ENCODE results near the gene COX4I1.

Gene COX4I1

GRCh38 chr16:85767531-85767930, 32.0 kb upstream of the COX4I1 start:
- DNase-seq (ENCODE audit: low read depth) = no peak

DNA sequence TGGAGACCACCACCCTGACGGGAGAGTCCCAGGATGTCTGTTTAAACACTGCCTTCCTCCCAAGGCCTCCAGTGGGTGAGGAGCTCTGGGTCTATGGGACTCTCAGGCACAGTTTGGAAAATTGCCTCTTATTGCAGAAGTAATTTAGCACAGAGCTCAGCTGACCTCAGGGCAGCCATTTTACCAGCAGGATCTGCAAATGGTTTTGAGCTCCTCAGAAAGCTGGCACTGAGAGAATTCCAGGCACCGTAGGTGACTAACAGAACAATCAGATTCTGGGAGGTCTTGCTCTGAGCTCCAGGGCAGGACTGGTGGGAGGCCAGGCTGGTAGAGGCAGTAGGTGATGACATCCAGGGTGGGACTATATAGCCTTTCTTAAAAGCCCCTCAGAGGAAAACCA, 31.3 kb upstream of the COX4I1 start:
- no peak for DNase-seq (ENCODE audit: low read depth)

- no peak for DNase-seq (ENCODE audit: low read depth)
Measured at GRCh38 chr16:85770741-85771140, 28.8 kb upstream of the COX4I1 start.

- DNase-seq (ENCODE audit: low read depth) = no peak
Measured at GRCh38 chr16:85773044-85773443, 26.5 kb upstream of the COX4I1 start.

- DNase-seq (ENCODE audit: low read depth) = no peak
Measured at GRCh38 chr16:85774136-85774535, 25.4 kb upstream of the COX4I1 start.

DNA sequence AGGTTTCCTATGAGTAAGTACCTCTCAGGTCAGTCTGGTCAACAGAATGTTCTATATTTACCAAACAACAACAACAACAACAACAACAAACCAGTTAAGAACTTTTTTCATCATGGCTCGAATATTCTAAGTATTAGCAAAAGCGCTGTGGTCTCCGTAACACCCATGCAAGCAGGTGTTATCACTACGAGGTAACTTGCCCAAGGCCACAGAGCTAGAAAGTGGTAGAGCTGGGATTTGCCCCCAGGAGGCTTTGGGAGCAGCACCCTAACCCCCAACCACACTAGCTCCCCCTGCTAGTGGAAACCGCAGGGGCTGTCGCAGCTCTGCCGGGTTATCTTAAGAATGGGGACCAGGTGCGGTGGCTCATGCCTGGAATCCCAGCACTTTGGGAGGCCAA, 24.7 kb upstream of the COX4I1 start:
- DNase-seq (ENCODE audit: low read depth) = no peak

GRCh38 chr16:85777583-85778310, 21.7 kb upstream of the COX4I1 start:
- DNase-seq (ENCODE audit: low read depth) = no peak

- DNase-seq (ENCODE audit: low read depth) = no peak
Measured at GRCh38 chr16:85778873-85779272, 20.6 kb upstream of the COX4I1 start.

GRCh38 chr16:85780281-85780680, 19.2 kb upstream of the COX4I1 start:
- no peak for DNase-seq (ENCODE audit: low read depth)

DNA sequence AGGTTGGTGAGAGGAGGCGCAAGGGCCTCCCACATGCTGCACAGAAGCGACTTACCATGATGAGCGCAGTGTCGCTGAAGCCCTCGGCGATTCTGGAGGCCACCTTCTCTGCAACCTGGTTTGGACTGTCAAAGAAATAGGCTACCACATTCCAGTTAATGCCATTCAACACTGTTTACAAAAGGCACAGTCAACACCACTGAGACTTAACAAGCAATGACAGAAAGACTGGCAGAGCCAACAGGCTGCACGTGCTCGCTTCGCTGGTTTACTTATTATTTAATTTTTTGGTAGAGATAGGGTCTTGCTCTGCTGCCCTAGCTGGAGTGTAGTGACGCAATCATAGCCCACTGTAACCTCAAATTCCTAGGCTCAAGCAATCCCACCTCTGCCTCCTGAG, 18.3 kb upstream of the COX4I1 start:
- no peak for DNase-seq (ENCODE audit: low read depth)

DNA sequence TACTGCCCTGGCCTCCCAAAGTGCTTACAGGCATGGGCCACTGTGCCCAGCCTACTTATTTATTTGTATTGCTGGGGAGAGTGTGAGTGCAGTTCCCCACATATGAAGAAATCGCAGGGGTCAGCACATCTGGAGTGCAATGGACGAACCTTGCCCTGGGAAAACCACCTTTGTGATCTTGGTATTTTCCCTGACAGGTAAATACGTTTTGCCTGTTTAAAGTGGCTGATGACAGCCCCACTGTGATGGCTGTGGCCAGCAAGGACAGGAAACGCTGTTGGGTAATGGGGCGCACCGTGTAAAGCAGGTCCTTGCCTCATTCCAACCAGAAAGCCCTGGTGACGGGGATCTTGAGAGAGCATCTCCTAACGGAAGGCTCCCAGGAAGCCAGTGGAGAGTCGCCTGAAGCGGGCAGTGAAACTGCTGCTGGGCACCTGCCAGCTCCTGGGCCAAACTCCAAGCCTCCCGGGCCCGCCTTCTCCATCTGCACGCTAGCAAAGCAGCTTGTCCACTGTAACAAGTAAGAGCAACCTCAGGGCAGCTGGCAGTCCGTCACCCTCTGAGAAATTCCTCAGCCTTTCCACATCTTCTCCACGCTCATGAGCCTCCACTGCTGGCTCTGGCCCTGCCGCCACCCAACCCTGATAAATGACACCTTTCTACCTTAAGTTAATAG, 17.7 kb upstream of the COX4I1 start:
- no peak for DNase-seq (ENCODE audit: low read depth)

DNA sequence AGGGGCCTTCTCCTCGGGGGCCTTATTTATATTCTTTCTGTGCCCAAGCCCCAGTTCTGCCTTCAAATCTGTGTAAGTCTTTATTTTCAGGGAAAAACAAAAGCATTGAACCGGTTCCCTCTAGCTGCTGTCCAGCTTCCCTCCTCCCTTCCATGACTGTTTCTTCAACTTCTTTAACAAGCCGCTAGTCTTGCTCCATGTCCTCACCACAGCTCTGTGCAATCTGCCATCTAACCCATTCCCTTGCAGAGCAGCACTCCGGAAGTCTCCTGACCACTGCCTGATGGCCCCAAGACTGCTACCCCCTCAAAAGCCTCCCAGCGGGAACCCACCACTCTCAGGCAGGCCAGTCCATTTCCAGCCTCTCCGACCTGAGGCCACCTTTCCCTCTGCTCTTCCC, 17.0 kb upstream of the COX4I1 start:
- no peak for DNase-seq (ENCODE audit: low read depth)

- DNase-seq (ENCODE audit: low read depth) = no peak
Measured at GRCh38 chr16:85783441-85783840, 16.1 kb upstream of the COX4I1 start.

DNA sequence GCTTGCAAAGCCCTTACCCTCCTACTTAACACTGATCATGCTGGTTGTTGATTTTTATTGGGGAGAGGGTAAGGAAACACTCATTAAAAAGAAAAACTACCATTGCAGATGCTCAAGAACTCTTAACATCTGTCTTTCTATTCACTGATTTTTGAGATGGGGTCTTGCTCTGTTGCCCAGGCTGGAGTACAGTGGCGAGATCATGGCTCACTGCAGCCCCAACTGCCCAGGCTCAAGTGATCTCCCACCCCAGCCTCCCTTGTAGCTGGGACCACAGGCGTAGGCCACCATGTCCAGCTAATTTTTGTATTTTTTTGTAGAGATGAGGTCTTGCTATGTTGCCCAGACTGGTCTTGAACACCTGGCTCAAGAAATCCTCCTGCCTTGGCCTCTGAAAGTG, 14.7 kb upstream of the COX4I1 start:
- no peak for DNase-seq (ENCODE audit: low read depth)

GRCh38 chr16:85785927-85786326, 13.6 kb upstream of the COX4I1 start:
- no peak for DNase-seq (ENCODE audit: low read depth)

DNA sequence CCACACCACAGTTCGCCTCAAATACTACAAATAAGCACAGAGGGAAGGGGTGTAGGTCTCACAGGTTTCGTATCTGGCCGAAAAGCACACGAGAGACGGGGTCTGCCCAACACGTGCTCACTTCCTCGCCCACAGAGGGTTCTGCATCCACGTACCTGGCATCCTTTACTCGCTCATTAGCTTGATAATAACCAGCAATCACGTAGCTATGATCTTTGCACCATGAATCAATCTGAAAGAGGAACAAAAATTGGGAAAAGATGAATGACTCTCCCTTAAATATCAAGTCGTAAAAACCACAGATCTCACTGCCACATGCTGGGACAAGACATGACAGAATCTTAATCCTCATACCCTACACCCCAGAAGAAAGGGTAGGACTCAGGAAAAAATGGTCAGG, 10.7 kb upstream of the COX4I1 start:
- DNase-seq (ENCODE audit: low read depth) = no peak

DNA sequence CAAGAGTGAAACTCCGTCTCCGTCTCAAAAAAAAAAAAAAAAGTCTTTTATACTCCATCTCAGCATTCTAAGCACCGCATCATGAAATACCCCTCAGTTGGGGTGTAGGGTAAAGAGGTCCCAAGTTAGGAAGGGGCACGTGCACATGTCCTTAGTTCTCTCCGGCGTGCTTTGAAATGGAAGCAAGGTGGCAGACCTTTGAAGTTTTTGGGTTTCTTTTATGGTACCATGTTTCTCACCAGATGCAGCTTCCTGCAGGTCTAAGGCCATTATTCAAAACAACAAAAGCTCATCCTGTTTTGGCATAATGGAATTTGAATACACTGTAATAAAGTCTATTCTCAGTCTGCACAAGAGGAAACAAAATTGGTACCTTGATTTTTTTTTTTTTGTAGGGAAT, 9.7 kb upstream of the COX4I1 start:
- no peak for DNase-seq (ENCODE audit: low read depth)

GRCh38 chr16:85793662-85794298, 5.7 kb upstream of the COX4I1 start:
- no peak for DNase-seq (ENCODE audit: low read depth)

GRCh38 chr16:85794696-85795095, 4.8 kb upstream of the COX4I1 start:
- DNase-seq (ENCODE audit: low read depth) = no peak

GRCh38 chr16:85796152-85796551, 3.3 kb upstream of the COX4I1 start:
- no peak for DNase-seq (ENCODE audit: low read depth)

GRCh38 chr16:85796599-85796998, 2.9 kb upstream of the COX4I1 start:
- DNase-seq (ENCODE audit: low read depth) = no peak

- DNase-seq (ENCODE audit: low read depth) = no peak
Measured at GRCh38 chr16:85798283-85798776, 1.2 kb upstream of the COX4I1 start.

DNA sequence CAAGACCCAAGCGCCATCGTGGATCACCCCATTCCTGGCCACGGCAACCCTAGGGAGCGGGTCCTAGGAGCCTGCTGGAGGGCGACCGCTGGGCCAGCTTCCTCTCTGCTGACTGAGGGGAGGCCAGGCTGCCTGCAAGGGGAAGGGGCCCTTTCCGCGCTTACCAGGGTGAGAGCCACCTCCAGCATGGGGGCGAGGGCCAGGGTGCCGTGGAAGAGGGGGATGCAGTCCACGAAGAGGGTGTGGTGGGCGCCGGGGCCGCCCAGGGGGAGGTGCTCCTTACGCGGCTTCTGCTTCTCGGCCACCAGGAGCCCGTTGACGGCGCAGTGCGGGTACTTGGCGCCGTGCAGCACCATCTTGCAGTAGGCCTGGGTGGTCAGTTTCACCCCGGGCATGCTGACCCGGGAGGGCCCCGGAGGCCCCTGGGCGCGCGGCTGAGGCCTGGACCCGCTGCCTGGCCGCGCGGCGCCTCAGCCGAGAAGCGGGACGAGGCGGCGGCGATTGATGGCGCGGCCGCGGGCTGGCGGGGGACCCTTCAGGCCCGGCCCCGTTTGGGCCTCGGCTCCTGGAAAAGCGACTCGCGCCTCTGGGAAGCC, 496 bp upstream of the COX4I1 start:
- peak; percentile 14 for DNase-seq (ENCODE audit: low read depth)

Data from T-helper 22 cell (primary cell).